HG03378 (cell line): Measurements from ENCODE around the gene PGGT1B.

Source experiments
- ATAC-seq: cut with Tn5 transposase; IDR thresholded peaks from one replicate; pipeline ENCODE4 v1.9.1; 2021; ENCODE audit warnings: mild to moderate bottlenecking, moderate library complexity; ENCODE audit not compliant: unreplicated experiment

Gene PGGT1B

GRCh38 chr5:115186794-115187193 is 75.9 kb downstream of the PGGT1B start:
- no peak for ATAC-seq

GRCh38 chr5:115184770-115185169 is 77.9 kb downstream of the PGGT1B start:
- no peak for ATAC-seq

- no peak for ATAC-seq
Measured at GRCh38 chr5:115181757-115182156, 80.9 kb downstream of the PGGT1B start.

GRCh38 chr5:115180165-115180709 is 82.4 kb downstream of the PGGT1B start:
- no peak for ATAC-seq

GRCh38 chr5:115179394-115180164 is 83.1 kb downstream of the PGGT1B start:
- ATAC-seq, result no peak

GRCh38 chr5:115179030-115179393 is 83.7 kb downstream of the PGGT1B start:
- no peak for ATAC-seq

GRCh38 chr5:115170929-115171510 is 91.7 kb downstream of the PGGT1B start:
- ATAC-seq, result no peak

- ATAC-seq, result peak; percentile 44
Measured at GRCh38 chr5:115170134-115170928, 92.3 kb downstream of the PGGT1B start.

- peak; percentile 92 for ATAC-seq
Measured at GRCh38 chr5:115169487-115170133, 93.1 kb downstream of the PGGT1B start, which contains the start of gene TRIM36. TRIM36 (minus strand) TSS chr5:115169908; CDS start chr5:115169634, 274 bp downstream.

GRCh38 chr5:115168829-115169486 is 93.7 kb downstream of the PGGT1B start:
- ATAC-seq, result no peak

GRCh38 chr5:115166744-115167393 is 95.8 kb downstream of the PGGT1B start:
- no peak for ATAC-seq

GRCh38 chr5:115165790-115166189 is 96.9 kb downstream of the PGGT1B start:
- no peak for ATAC-seq

GRCh38 chr5:115160975-115161475 is 101.7 kb downstream of the PGGT1B start:
- no peak for ATAC-seq
